Measurements from ENCODE around the gene MACROD2.

MACROD2 gene

GRCh38 chr20:15867899-15868298, 1872.6 kb downstream of the MACROD2 start (continued):
- TF ChIP-seq ZNF623 (tag by site-specific recombination; IDR thresholded peaks at IDR 0.05) (no peak), ZNF518A (tag by site-specific recombination; conservative IDR thresholded peaks at IDR 0.05; ENCODE audit: low read depth) (no peak), ZNF248 (tag by site-specific recombination; IDR thresholded peaks at IDR 0.05) (no peak), ZNF660 (tag by site-specific recombination; IDR thresholded peaks at IDR 0.05) (no peak), KLF10 (tag by site-specific recombination; IDR thresholded peaks at IDR 0.05) (no peak), GFI1B (tag by site-specific recombination; IDR thresholded peaks at IDR 0.05) (no peak), ZFP37 (tag by site-specific recombination; IDR thresholded peaks at IDR 0.05) (no peak), ZNF776 (tag by site-specific recombination; IDR thresholded peaks at IDR 0.05; ENCODE audit: borderline replicate concordance) (no peak), ZNF704 (tag by site-specific recombination; IDR thresholded peaks at IDR 0.05) (no peak), ZNF266 (tag by site-specific recombination; IDR thresholded peaks at IDR 0.05; ENCODE audit: low read depth) (no peak), ZBTB6 (tag by site-specific recombination; IDR thresholded peaks at IDR 0.05) (no peak)

- no peak for TF ChIP-seq KLF17 (tag by site-specific recombination; IDR thresholded peaks at IDR 0.05)
- TF ChIP-seq ZNF221 (tag by site-specific recombination; IDR thresholded peaks at IDR 0.05; ENCODE audit: borderline replicate concordance) = no peak
- no peak for TF ChIP-seq KLF1 (tag by site-specific recombination; IDR thresholded peaks at IDR 0.05)
- no peak for TF ChIP-seq FEZF1 (tag by site-specific recombination; IDR thresholded peaks at IDR 0.05)
- TF ChIP-seq ZNF23 (tag by site-specific recombination; IDR thresholded peaks at IDR 0.05; ENCODE audit: borderline replicate concordance) = no peak
- TF ChIP-seq ZNF138 (tag by site-specific recombination; IDR thresholded peaks at IDR 0.05; ENCODE audit: borderline replicate concordance) = no peak
- TF ChIP-seq YY1 (tag by site-specific recombination; IDR thresholded peaks at IDR 0.05) = no peak
- TF ChIP-seq ZNF677 (tag by site-specific recombination; IDR thresholded peaks at IDR 0.05) = no peak
- no peak for TF ChIP-seq ZSCAN16 (tag by site-specific recombination; IDR thresholded peaks at IDR 0.05)
- TF ChIP-seq TCF7L2 (IDR thresholded peaks at IDR 0.05; ENCODE audit: borderline replicate concordance, low read depth, low read length) = no peak
- TF ChIP-seq ZNF660 (tag by site-specific recombination; IDR thresholded peaks at IDR 0.05) = no peak
- TF ChIP-seq YY2 (tag by site-specific recombination; IDR thresholded peaks at IDR 0.05) = no peak
- TF ChIP-seq ZNF654 (tag by site-specific recombination; IDR thresholded peaks at IDR 0.05; ENCODE audit: low read depth) = no peak
- TF ChIP-seq ZBTB49 (tag by site-specific recombination; IDR thresholded peaks at IDR 0.05; ENCODE audit: low read depth) = no peak
- no peak for TF ChIP-seq ZNF266 (tag by site-specific recombination; IDR thresholded peaks at IDR 0.05; ENCODE audit: low read depth)
- no peak for TF ChIP-seq BCL11B (tag by site-specific recombination; IDR thresholded peaks at IDR 0.05; ENCODE audit: low read depth)
- POLR2A ChIA-PET = no interaction called here
- no peaks in the 10 kb centered on the region for H3K9me3 ChIP-seq (ENCODE audit: control insufficient read depth, insufficient read depth, low read depth, low read length)
- H3K4me3 ChIP-seq (ENCODE audit: low read depth, low read length) = no peak overlapping the region
- H3K4me1 ChIP-seq (ENCODE audit: control insufficient read depth, insufficient read depth, low read length) = no peaks in the 10 kb centered on the region
- CTCF ChIA-PET = interaction anchor here (0.8 kb wide), 1 partner anchor 9 kb away, joined by 3 read pairs; no protein-coding TSS in a partner anchor
- H3K36me3 ChIP-seq (ENCODE audit: control insufficient read depth in 2 of 2, insufficient read depth in 1 of 2, low read length in 2 of 2) = no peaks in the 10 kb centered on the region
- no peak overlapping the region for H3K27ac ChIP-seq (ENCODE audit: extremely low read depth, low read depth, low read length)
Observed at GRCh38 chr20:15875446-15875845, 1880.1 kb downstream of the MACROD2 start.
